Heart right ventricle (tissue), 16 donors: ENCODE measurements around the gene SC5D. TPM values are rescaled to one million over a fixed set of nuclear protein-coding genes. Genes with fewer than 3 reads are reported as not detected.

Experiments used
- ATAC-seq, 8 donors: fragments of 200-7000 bp; cut with Tn5 transposase; one replicate each; pipeline ENCODE4 v1.9.1; 2020; ENCODE audit warnings: mild to moderate bottlenecking in 8 of 8, moderate library complexity in 8 of 8, moderate number of reproducible peaks in 1 of 8
- DNase-seq, 2 donors: peaks; one replicate each; pipeline ENCODE4 v3.0.0-alpha.2; 2020
- H3K27ac ChIP-seq, 10 donors: fragments of 200-600 bp; sonication (generic) in 2 of 10; one replicate each; pipeline versions ENCODE4 v1.5.0 to v1.8.0; 2020 to 2022; ENCODE audit warnings: mild to moderate bottlenecking in 3 of 10
- H3K27me3 ChIP-seq, 7 donors: fragments of 200-600 bp; one replicate each; pipeline ENCODE4 v1.8.0; 2021 to 2022; ENCODE audit warnings: mild to moderate bottlenecking in 2 of 7
- H3K36me3 ChIP-seq, 9 donors: fragments of 200-600 bp; sonication (generic) in 1 of 9; one replicate each; pipeline versions ENCODE4 v1.5.0 to v1.8.0; 2020 to 2022; ENCODE audit warnings: mild to moderate bottlenecking in 2 of 9
- H3K4me1 ChIP-seq, 9 donors: fragments of 200-600 bp; sonication (generic) in 1 of 9; one replicate each; pipeline versions ENCODE4 v1.5.0 to v1.8.0; 2020 to 2022; ENCODE audit warnings: mild to moderate bottlenecking in 4 of 9
- H3K4me3 ChIP-seq, 10 donors: fragments of 200-600 bp; sonication (generic) in 2 of 10; one replicate each; pipeline versions ENCODE4 v1.5.0 to v1.8.0; 2020 to 2022; ENCODE audit warnings: mild to moderate bottlenecking in 7 of 10, moderate library complexity in 2 of 10
- H3K9me3 ChIP-seq, 11 donors: fragments of 200-600 bp in 10 of 11; sonication (generic) in 2 of 11; one replicate each; pipeline versions ENCODE4 v1.5.0 to v1.8.0; 2013 to 2022; ENCODE audit warnings: mild to moderate bottlenecking in 2 of 11, control low read depth in 1 of 11, moderate library complexity in 1 of 11
- WGBS, 2 donors: extraction: QIAGEN DNeasy Blood & Tissue Kit; methylation state at CpG; one replicate each; pipeline ENCODE4 v1.1.7; 2013; ENCODE audit warnings: inconsistent platforms in 1 of 2; 5-methylcytosine and 5-hydroxymethylcytosine counted together
- intact Hi-C, 10 donors: fragments of 100-400 bp; cut with DNase I; formaldehyde crosslinking; loops; one replicate each; pipeline versions ENCODE4 v1.11.1 to v1.14.2; 2022
- polyA plus RNA-seq, 2 donors: library from polyadenylated mRNA; stranded (reverse); fragments of 200-250 nt; gene quantifications; one replicate each; pipeline ENCODE4 v1.2.3, GENCODE V29; 2013
- total RNA-seq, 10 donors: library from RNA; stranded (reverse); fragmentation: NEBNext Ultra II Directional in 3 of 10; extraction: Animal tissue kit (Norgen Biotek cat#: 25700) in 3 of 10; gene quantifications; one replicate each; pipeline versions ENCODE4 v1.2.1 to v1.2.4, GENCODE V29; 2021 to 2023
- TF ChIP-seq, protein P1 (sequence below), 9 donors: fragments of 200-600 bp; sonication (generic) in 2 of 9; IDR thresholded peaks; one replicate each; pipeline versions ENCODE4 v1.5.0 to v1.8.0; 2021 to 2022; ENCODE audit warnings: antibody characterized with exemption in 9 of 9, mild to moderate bottlenecking in 5 of 9, moderate library complexity in 1 of 9
- donor health status: Arrhythmogenic right ventricular cardiomyopathy.
- donor health status: ischemic (EF 13 %, LVEDD 7.1; RV severe dilation, severe dysfunction).
- donor health status: healthy with polysubstance abuse.
- donor health status: DM: no; HTN: yes; CAD: no.
- donor health status: DM: no; HTN: no; CAD: no.
- donor health status: ischemic (EF 25% LVEDD 6.9; RV normal size, moderate dysfunction).
- donor health status: ischemic (EF 25% LVEDD 5.7; RV mildly dilated, moderate dysfunction).
- donor health status: healthy.
- donor health status: DM: yes; HTN: yes; CAD: no.
- donor health status: Ischemic cardiomyopathy.
- donor health status: ischemic (EF 35%, LVEDD 5.7; RV mildly dilated, moderate dysfunction).
- donor health status: nonischemic (EF 11% LVEDD 7.7; RV severe dilation, severe dysfunction).
- donor health status: DM: yes; HTN: yes; CAD: no.
- donor health status: PGD.
- donor health status: ischemic (EF 29% LVEDD 5.4; RV normal size, mild dysfunction).
- donor health status: nonischemic (EF 23%, LVEDD 6.1; RV moderate dilation, normal function).

The SC5D gene
- total and polyA plus RNA-seq, 12 donors: 10.7 to 30.6 (median 20.4) TPM

DNA sequence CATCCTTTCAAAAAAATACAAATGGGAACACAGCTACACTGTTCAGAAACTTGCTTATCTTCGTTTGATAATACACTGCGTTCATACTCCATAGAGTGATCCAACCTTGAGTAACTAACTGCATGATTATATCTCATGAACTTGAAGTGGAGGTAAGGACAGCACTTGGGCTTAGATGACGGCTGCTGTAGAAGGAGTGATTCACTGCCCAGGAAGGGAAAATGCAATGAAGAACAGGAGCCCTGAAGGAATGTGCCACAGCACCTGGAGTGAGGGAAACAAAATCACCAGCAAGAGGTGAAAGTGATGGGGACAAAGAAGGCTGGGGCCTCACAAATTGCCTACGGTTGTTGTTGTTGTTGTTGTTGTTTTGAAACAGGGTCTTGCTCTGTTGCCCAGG, 44.1 kb upstream of the SC5D start:
- intact Hi-C loops: loop anchor here in 7 of 10 donors (2.0 to 10.0 kb wide), 3 partner anchors 342 to 346 kb away; no protein-coding TSS in a partner anchor

DNA sequence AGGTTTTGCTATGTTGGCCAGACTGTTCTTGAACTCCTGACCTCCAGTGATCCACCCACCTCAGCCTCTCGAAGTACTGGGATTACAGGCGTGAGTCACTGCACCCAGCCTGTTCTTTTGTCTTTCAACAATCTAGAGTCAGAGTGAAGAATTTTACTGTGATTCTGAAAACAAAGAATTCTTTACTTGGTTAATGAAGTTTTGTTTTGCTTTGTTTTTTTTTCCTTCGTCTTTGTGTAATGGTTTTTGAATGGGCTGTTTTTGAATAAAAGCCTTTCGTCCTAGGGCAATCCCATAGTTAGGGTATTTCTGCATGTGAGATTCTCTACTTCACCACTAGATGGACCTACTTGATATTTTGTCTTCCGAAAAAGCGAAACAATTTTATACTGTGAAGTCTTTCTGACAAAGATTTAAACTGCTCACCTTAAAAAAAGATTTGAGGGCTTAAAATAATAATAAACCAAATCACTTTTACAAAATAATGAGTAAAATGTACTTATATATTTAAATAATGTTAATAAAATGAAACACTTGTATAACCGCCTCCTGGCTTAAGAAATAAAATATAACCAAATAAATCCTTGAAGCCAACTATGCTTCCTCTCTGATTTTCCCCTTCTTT, 43.4 kb upstream of the SC5D start:
- H3K4me1 ChIP-seq: peaks cover 0 to 9% (median 0%) of the 10 kb centered on the region in 9 donors
- intact Hi-C loops: loop anchor here in 7 of 10 donors (2.0 to 10.0 kb wide), 3 partner anchors 342 to 346 kb away; no protein-coding TSS in a partner anchor
- no peaks in the 10 kb centered on the region for H3K9me3 ChIP-seq
- ATAC-seq (peak in 3 of 8 donors; percentile 57 to 67 (median 62)), DNase-seq (no peak)
- TF ChIP-seq, protein P1, sequence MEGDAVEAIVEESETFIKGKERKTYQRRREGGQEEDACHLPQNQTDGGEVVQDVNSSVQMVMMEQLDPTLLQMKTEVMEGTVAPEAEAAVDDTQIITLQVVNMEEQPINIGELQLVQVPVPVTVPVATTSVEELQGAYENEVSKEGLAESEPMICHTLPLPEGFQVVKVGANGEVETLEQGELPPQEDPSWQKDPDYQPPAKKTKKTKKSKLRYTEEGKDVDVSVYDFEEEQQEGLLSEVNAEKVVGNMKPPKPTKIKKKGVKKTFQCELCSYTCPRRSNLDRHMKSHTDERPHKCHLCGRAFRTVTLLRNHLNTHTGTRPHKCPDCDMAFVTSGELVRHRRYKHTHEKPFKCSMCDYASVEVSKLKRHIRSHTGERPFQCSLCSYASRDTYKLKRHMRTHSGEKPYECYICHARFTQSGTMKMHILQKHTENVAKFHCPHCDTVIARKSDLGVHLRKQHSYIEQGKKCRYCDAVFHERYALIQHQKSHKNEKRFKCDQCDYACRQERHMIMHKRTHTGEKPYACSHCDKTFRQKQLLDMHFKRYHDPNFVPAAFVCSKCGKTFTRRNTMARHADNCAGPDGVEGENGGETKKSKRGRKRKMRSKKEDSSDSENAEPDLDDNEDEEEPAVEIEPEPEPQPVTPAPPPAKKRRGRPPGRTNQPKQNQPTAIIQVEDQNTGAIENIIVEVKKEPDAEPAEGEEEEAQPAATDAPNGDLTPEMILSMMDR (IDR thresholded peaks at IDR 0.05): peak; percentile 39 to 83 (median 76)
- no peak overlapping the region for H3K27ac ChIP-seq
- no peak overlapping the region for H3K4me3 ChIP-seq
- H3K27me3 ChIP-seq: peaks cover 0 to 6% (median 0%) of the 10 kb centered on the region in 7 donors
- WGBS, 2 donors: 34 to 41% methylated on average over 7 of the region's 7 CpGs
- H3K36me3 ChIP-seq: no peaks in the 10 kb centered on the region

More for the DNA sequence above, 44.1 kb upstream of the SC5D start:
- TF ChIP-seq, protein P1 (IDR thresholded peaks at IDR 0.05): no peak
- ATAC-seq (no peak), DNase-seq (no peak)
- WGBS, 2 donors: 70 to 75% methylated on average over 4 of the region's 4 CpGs
- H3K27ac ChIP-seq: no peak overlapping the region
- no peak overlapping the region for H3K4me3 ChIP-seq
- peaks cover 0 to 9% (median 0%) of the 10 kb centered on the region in 9 donors for H3K4me1 ChIP-seq
- H3K9me3 ChIP-seq: no peaks in the 10 kb centered on the region
- no peaks in the 10 kb centered on the region for H3K36me3 ChIP-seq
- peaks cover 0 to 6% (median 0%) of the 10 kb centered on the region in 7 donors for H3K27me3 ChIP-seq

DNA sequence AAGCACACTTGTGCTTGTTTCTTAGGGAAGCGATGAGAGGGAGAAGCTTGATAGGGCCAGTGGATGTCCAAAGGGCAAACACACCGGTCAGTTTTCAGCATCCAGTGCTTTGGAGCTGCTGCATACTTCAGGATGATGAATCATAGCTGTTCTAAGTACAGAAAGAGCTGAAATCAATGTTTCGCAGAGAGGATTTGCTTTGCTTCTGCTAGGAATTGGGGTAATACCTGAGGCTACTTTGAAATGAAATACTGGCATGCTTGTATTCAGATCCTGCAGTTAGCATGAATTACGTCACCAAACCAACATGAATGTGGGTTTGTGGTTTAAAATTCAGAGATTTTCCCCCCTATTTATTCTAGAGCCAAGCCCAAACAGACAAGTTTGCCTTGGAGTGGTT, 41.7 kb upstream of the SC5D start:
- TF ChIP-seq, protein P1 (IDR thresholded peaks at IDR 0.05): no peak
- no peak for DNase-seq
- WGBS, 2 donors: 84 to 93% methylated on average over 4 of the region's 4 CpGs
- no peak for ATAC-seq
- Histone ChIP-seq H3K27me3 (peaks cover 0 to 6% (median 0%) of the 10 kb centered on the region in 7 donors), H3K9me3 (peaks cover 0 to 3% (median 0%) of the 10 kb centered on the region in 11 donors), H3K4me3 (no peak overlapping the region), H3K4me1 (peaks cover 0 to 9% (median 0%) of the 10 kb centered on the region in 9 donors), H3K27ac (no peak overlapping the region), H3K36me3 (no peaks in the 10 kb centered on the region)
- intact Hi-C loops: loop anchor here in 3 of 10 donors (1.0 to 5.0 kb wide), 3 partner anchors 37 to 341 kb away; no protein-coding TSS in a partner anchor

DNA sequence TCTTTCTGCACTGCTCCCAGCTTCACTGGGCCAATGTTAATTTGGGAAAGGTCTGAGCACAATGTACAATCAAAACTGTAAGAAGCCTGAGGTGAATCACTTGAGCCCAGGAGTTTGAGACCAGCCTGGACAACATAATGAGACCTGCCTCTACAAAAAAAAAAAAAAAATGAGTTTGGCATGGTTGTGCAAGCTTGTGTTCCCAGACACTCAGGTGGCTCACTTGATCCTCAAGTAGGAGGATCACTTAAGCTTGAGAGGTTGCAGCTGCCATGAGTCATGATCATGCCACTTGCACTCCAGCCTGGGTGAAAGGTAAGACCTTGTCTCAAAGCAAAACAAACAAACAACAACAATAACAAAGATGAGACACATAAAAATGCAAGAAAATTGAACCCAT, 38.6 kb upstream of the SC5D start:
- H3K36me3 ChIP-seq: no peaks in the 10 kb centered on the region
- peaks cover 0 to 6% (median 0%) of the 10 kb centered on the region in 7 donors for H3K27me3 ChIP-seq
- TF ChIP-seq, protein P1 (IDR thresholded peaks at IDR 0.05): no peak
- no peak overlapping the region for H3K4me3 ChIP-seq
- intact Hi-C loops: loop anchor here in 2 of 10 donors (5.0 kb wide), 1 partner anchor 338 kb away; no protein-coding TSS in a partner anchor
- H3K27ac ChIP-seq: no peak overlapping the region
- ATAC-seq (no peak), DNase-seq (no peak)
- H3K9me3 ChIP-seq: peaks cover 0 to 3% (median 0%) of the 10 kb centered on the region in 11 donors
- H3K4me1 ChIP-seq: peaks cover 0 to 8% (median 0%) of the 10 kb centered on the region in 9 donors
